Stomach (tissue), 4 donors: ENCODE measurements around the gene ACYP1.

Experiments used
- EP300 ChIP-seq: sonication (generic); formaldehyde crosslinking; IDR thresholded peaks from one replicate; pipeline ENCODE4 v1.6.1; 2017; ENCODE audit warnings: antibody characterized with exemption
- POLR2A ChIP-seq, 4 donors: fragments of 450-650 bp; IDR thresholded peaks; one replicate each; pipeline ENCODE4 v1.6.1; 2016; ENCODE audit warnings: antibody characterized with exemption in 4 of 4, control low read depth in 2 of 4, mild to moderate bottlenecking in 1 of 4, moderate library complexity in 1 of 4
- POLR2AphosphoS5 ChIP-seq, 3 donors: sonication (generic); formaldehyde crosslinking; IDR thresholded peaks; one replicate each; pipeline ENCODE4 v1.6.1; 2016; ENCODE audit warnings: antibody characterized with exemption in 3 of 3

DNA sequence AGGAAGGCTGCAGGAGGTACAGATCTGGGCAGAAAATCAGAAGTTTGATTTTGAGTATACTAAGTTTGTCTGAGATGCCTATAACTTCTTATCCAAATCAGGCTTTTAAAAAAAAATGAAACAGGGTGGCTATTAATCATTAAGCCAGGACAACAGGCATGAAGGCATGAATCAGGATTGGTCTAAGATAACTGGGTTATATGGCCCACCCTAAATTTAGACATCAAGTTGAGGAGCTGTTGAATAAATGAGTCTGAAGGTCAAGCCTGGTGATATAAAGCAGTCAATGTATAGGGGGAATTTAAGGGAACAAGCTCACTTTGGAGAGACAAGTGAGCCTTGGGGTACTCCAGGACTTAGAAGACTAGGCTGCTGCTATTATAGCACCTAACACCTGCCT, 34.4 kb upstream of the ACYP1 start:
- no peak for TF ChIP-seq POLR2A (IDR thresholded peaks at IDR 0.05)
- TF ChIP-seq EP300: no peak
- TF ChIP-seq POLR2AphosphoS5 (IDR thresholded peaks at IDR 0.05): no peak
